ENCODE measurements around the gene ARSJ.

The ARSJ gene

DNA sequence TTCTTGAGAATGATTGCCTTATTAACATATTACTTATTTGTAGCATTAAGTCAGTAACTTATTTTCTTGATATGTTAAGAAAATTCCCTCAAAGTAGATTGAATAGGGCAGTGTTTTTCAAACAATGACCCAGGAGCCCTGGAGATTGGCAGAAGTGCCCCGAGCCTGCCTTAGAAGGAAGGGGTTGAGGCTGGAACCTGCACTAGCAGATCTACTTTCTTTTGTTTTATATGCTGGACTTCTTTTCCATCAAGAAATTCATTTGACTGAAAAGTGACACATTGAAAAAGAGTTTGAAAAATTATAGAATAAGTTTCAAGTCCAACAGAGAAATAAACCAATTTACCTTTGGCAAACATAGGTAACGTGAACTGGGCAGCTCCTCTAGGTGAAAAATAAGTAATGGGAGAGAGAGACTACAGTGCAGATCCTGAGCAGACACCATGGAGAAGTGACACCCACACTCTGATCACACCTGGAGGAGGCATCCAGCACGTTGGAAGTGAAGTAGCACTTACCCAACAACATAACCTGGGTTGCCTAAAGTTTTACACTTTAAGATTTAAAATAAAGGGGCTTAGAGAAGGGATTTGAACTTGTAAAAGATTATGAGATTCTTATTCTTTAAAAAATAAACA is 18.6 kb downstream of the ARSJ start:
- Histone ChIP-seq H3K9me3 (ENCODE audit: insufficient read depth, low read length) (no peaks in the 10 kb centered on the region), H3K36me3 (ENCODE audit: low read length) (no peaks in the 10 kb centered on the region), H3K4me2 (ENCODE audit: low read depth, low read length, poor library complexity, severe bottlenecking) (no peak overlapping the region), H3K27me3 (ENCODE audit: low read length) (no peaks in the 10 kb centered on the region), H2AFZ (ENCODE audit: low read depth, low read length, severe bottlenecking) (no peak overlapping the region), H3K27ac (ENCODE audit: low read depth, low read length) (no peak overlapping the region), H3K79me2 (ENCODE audit: insufficient read depth, low read length) (no peaks in the 10 kb centered on the region), H3K9me2 (replicated peaks; ENCODE audit: insufficient read depth, low read length) (no peaks in the 10 kb centered on the region), H4K20me1 (ENCODE audit: low read depth, low read length) (no peaks in the 10 kb centered on the region), H3K9ac (ENCODE audit: low read length) (no peak overlapping the region), H3K4me3 (ENCODE audit: insufficient read depth, low read length, poor library complexity, severe bottlenecking) (no peak overlapping the region), H3F3A (ENCODE audit: insufficient read depth) (no peaks in the 10 kb centered on the region)
- TF ChIP-seq, protein P1, sequence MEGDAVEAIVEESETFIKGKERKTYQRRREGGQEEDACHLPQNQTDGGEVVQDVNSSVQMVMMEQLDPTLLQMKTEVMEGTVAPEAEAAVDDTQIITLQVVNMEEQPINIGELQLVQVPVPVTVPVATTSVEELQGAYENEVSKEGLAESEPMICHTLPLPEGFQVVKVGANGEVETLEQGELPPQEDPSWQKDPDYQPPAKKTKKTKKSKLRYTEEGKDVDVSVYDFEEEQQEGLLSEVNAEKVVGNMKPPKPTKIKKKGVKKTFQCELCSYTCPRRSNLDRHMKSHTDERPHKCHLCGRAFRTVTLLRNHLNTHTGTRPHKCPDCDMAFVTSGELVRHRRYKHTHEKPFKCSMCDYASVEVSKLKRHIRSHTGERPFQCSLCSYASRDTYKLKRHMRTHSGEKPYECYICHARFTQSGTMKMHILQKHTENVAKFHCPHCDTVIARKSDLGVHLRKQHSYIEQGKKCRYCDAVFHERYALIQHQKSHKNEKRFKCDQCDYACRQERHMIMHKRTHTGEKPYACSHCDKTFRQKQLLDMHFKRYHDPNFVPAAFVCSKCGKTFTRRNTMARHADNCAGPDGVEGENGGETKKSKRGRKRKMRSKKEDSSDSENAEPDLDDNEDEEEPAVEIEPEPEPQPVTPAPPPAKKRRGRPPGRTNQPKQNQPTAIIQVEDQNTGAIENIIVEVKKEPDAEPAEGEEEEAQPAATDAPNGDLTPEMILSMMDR (IDR thresholded peaks at IDR 0.05; ENCODE audit: insufficient read depth, low read length, poor library complexity, severe bottlenecking), result no peak
- no peak for TF ChIP-seq EZH2phosphoT487 (conservative IDR thresholded peaks at IDR 0.05; ENCODE audit: low read length)

DNA sequence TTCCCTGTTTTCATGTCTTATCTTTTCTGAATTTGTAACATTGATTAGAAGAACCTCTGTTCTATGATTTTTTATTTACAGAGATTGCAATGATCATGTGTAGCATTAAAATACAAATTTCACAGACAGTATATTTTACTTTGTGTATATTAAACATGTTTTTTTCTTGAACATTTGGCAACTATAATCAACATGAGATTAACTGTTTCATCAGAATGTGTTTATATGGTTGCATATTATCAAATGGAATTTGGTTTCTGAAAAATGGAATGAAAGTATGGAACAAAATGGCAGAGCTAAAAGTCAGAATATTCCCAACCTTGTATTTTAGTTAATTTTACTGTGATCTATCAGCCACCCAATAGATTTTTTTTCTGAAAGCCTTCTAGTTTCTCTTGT is 19.9 kb downstream of the ARSJ start:
- Histone ChIP-seq H3K36me3 (ENCODE audit: low read length) (no peaks in the 10 kb centered on the region), H3K79me2 (ENCODE audit: insufficient read depth, low read length) (no peaks in the 10 kb centered on the region)

DNA sequence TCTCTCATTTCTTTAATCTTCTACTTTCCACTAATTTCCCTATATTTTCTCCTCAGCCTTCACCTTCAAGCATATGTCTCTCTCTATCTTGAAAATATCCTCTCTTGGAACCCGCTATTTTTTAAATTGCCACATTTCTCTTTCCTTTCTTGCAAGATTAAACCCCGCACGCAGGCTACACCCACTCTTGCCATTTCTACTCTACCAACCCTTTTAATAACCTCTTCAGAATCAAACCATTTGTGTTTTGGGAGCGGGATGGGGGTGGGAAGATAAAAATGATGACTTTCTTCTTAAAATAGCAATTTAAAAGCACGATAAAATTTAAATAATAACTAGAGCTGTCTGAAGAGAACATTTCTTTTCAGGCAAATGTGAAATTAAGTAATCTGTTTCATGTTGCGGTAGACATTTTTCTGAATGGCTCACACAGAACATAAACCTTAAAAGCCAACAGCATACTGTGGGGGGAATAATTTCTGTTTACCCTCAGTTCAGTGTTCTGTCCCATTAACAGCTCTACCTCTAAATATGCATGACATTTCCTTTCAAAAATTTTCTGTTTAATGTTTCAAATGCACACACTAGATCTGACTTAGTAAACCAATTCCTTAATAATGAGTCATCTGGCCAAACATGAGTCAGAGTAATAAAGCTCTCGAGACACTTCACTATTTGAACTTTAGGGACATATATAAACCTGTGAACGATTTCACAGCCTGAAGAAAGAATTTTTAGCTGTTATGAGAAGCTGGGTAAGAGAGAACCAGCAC is 20.5 kb downstream of the ARSJ start:
- Histone ChIP-seq H4K20me1 (ENCODE audit: low read depth, low read length) (no peaks in the 10 kb centered on the region), H3K9ac (ENCODE audit: low read length) (no peak overlapping the region), H3K4me3 (ENCODE audit: insufficient read depth, low read length, poor library complexity, severe bottlenecking) (no peak overlapping the region), H3K4me2 (ENCODE audit: low read depth, low read length, poor library complexity, severe bottlenecking) (no peak overlapping the region), H3K27ac (ENCODE audit: low read depth, low read length) (no peak overlapping the region), H3K36me3 (ENCODE audit: low read length) (no peaks in the 10 kb centered on the region), H2AFZ (ENCODE audit: low read depth, low read length, severe bottlenecking) (no peak overlapping the region), H3K27me3 (ENCODE audit: low read length) (no peaks in the 10 kb centered on the region), H3F3A (ENCODE audit: insufficient read depth) (no peaks in the 10 kb centered on the region), H3K9me2 (replicated peaks; ENCODE audit: insufficient read depth, low read length) (no peaks in the 10 kb centered on the region), H3K79me2 (ENCODE audit: insufficient read depth, low read length) (no peaks in the 10 kb centered on the region), H3K9me3 (ENCODE audit: insufficient read depth, low read length) (no peaks in the 10 kb centered on the region)
- TF ChIP-seq, protein P1 (IDR thresholded peaks at IDR 0.05; ENCODE audit: insufficient read depth, low read length, poor library complexity, severe bottlenecking), result no peak
- TF ChIP-seq EZH2phosphoT487 (conservative IDR thresholded peaks at IDR 0.05; ENCODE audit: low read length), result no peak

More for the DNA sequence above, 19.9 kb downstream of the ARSJ start:
- H3K9me2 ChIP-seq (replicated peaks; ENCODE audit: insufficient read depth, low read length), result no peaks in the 10 kb centered on the region
- H3K4me3 ChIP-seq (ENCODE audit: insufficient read depth, low read length, poor library complexity, severe bottlenecking), result no peak overlapping the region
- H3K27me3 ChIP-seq (ENCODE audit: low read length), result no peaks in the 10 kb centered on the region
- no peak overlapping the region for H2AFZ ChIP-seq (ENCODE audit: low read depth, low read length, severe bottlenecking)
- no peaks in the 10 kb centered on the region for H4K20me1 ChIP-seq (ENCODE audit: low read depth, low read length)
- TF ChIP-seq, protein P1 (IDR thresholded peaks at IDR 0.05; ENCODE audit: insufficient read depth, low read length, poor library complexity, severe bottlenecking), result no peak
- TF ChIP-seq EZH2phosphoT487 (conservative IDR thresholded peaks at IDR 0.05; ENCODE audit: low read length), result no peak
- H3K9me3 ChIP-seq (ENCODE audit: insufficient read depth, low read length), result no peaks in the 10 kb centered on the region
- H3K4me2 ChIP-seq (ENCODE audit: low read depth, low read length, poor library complexity, severe bottlenecking), result no peak overlapping the region
- no peak overlapping the region for H3K27ac ChIP-seq (ENCODE audit: low read depth, low read length)
- H3K9ac ChIP-seq (ENCODE audit: low read length), result no peak overlapping the region
- H3F3A ChIP-seq (ENCODE audit: insufficient read depth), result no peaks in the 10 kb centered on the region
